ENCODE data around the gene HNRNPM.
A peak's percentile ranks its signal among the peaks of the same experiment; 100 is the strongest.
"Not testable (repeated sequence)": the region's sequence is repeated elsewhere in the genome, so short reads cannot be mapped to it uniquely, and the experiment has no call there.

The HNRNPM gene, protein sequence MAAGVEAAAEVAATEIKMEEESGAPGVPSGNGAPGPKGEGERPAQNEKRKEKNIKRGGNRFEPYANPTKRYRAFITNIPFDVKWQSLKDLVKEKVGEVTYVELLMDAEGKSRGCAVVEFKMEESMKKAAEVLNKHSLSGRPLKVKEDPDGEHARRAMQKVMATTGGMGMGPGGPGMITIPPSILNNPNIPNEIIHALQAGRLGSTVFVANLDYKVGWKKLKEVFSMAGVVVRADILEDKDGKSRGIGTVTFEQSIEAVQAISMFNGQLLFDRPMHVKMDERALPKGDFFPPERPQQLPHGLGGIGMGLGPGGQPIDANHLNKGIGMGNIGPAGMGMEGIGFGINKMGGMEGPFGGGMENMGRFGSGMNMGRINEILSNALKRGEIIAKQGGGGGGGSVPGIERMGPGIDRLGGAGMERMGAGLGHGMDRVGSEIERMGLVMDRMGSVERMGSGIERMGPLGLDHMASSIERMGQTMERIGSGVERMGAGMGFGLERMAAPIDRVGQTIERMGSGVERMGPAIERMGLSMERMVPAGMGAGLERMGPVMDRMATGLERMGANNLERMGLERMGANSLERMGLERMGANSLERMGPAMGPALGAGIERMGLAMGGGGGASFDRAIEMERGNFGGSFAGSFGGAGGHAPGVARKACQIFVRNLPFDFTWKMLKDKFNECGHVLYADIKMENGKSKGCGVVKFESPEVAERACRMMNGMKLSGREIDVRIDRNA

DNA sequence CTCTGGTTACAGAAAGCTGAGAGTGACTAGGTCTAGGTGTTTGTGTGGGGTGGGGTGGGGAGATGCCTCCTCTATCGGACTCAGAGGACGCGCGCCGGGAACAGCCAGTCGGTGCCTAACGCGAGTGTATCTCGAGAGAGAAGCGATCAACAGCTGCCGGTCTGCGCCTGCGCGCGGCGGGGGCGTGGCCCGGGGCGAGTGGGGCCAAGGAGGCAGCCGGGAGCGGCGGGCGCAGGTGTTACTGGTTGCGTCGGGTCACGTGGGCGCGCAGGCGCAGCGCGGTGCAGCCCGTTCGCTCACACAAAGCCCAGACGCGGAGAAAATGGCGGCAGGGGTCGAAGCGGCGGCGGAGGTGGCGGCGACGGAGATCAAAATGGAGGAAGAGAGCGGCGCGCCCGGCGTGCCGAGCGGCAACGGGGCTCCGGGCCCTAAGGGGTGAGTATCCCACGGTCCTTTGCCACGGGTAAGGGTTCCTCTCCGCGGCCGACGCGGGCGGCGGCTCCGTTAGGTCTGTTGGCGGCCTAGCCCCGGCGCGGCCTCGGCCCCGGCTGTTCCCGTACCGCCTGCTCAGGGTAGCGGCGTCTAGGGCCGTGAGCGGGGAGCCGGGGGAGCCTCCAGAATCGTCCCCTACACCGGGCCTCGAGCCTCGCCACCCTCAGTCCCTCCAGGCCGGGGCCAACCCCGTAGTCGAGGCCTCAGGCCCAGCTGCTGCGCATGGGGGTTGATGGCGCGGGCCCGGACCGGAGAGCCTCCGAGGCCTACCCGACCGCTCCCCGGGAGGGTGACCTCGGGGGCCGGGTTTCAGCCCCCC is at the start of gene HNRNPM:
Gene HNRNPM, plus strand, starts transcription at position 299 of the 811 bp plus-strand sequence. Its CDS starts 24 bp downstream, at position 323.
- DNase-seq, result peak; percentile 100

- DNase-seq, result no peak
Observed at GRCh38 chr19:8395621-8396082, 49.1 kb upstream of the HNRNPM start.

- DNase-seq, result no peak
Observed at GRCh38 chr19:8396185-8396562, 48.6 kb upstream of the HNRNPM start.

DNA sequence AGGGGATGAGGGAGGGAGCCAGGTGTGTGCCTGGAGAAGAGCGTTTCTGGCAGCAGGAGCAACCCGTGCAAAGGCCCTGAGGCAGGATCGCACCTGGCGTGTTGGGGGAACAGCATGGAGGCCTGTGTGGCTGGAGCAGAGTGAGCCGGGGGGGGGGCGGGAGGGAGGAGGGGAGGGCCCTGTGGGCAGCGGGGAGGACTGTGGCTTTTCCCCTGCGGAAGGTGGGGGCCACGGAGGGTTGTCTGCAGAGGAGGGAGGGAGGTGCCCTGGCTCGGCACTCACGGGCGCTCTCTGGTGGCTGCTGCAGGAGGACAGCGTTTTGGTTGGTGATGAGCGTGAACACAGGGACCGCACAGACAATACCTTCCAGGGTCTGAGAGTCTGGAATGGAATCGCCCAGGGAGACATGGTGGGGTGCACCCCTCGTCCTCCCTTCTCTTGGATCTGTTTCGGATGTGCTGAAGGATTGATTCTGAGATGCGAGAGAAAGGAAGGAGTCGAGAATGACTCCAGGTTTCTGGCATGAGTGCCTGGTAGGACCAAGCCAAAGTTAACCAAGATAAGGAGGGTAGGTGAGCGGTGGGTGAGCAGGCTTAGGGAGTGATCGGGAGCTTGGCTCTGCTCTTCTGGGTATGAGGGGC is 48.1 kb upstream of the HNRNPM start:
- DNase-seq, result peak; percentile 88

DNA sequence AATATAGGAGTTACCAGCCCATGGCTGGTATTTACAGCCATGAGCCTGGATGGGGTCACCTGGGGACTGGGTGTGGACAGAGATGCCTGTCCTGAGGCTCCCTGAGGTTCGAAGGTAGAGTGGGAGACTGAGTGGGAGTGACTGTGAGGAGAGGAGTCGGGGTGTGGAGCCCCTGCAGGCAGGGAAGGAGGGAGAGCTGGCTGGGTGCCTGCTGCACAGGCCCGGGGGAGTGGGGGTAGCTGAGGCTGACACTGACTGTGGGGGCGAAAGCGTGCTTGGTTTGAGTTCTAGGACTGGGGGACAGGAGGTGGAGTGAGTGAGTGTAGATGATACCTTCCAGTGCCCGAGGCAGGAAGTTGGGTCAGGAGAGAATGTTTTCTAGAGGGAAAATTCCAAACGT is 47.5 kb upstream of the HNRNPM start:
- no peak for DNase-seq

DNA sequence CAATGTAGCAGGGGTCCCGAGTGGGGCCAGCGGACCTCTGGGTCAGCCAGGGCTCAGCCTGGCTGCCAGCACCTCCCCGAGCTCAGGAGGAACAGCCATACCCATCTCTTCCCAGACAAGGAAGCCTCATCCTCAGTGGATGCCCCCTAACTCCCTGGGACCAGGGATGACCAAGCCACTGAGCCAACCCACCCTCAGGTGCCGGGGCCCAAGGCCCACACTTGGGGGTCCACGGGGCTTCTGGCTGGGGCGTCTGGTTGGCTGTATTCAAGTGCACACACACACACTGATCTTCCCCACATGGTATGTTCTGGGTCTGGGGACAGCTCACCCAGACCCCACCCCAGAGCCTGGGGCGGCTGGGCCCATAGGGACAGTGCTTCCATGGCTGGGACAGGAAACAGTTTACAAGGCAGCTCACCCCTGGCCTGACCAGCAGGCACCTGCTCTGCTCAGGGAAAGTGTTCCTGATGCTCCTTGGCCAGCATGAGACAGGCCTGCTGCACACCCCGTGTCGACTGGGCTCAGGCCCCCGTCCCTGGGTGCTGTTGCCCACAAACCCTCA is 46.9 kb upstream of the HNRNPM start:
- DNase-seq, result no peak

GRCh38 chr19:8398311-8398771 is 46.4 kb upstream of the HNRNPM start:
- DNase-seq, result no peak

DNA sequence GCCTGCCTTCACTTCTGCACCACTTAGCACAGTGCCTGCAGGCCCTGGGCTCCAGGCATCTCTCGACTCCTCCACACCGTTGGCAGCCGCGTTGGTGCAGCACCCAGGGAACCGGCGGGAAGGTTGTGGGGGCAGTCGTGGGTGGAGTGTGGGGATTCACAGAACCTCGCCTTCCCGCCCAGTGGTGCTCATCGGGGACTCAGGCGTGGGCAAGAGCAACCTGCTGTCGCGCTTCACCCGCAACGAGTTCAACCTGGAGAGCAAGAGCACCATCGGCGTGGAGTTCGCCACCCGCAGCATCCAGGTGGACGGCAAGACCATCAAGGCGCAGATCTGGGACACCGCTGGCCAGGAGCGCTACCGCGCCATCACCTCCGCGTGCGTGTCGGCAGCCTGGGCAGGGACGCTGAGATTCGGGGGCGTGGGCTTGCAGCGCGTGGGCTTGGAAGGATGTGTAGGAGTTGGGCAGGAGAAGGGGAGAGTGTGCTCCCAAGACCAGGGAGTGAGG is 45.0 kb upstream of the HNRNPM start:
- DNase-seq, result no peak

- DNase-seq, result no peak
Observed at GRCh38 chr19:8401981-8402411, 42.8 kb upstream of the HNRNPM start.

GRCh38 chr19:8403098-8403819 is 41.5 kb upstream of the HNRNPM start:
- no peak for DNase-seq

DNA sequence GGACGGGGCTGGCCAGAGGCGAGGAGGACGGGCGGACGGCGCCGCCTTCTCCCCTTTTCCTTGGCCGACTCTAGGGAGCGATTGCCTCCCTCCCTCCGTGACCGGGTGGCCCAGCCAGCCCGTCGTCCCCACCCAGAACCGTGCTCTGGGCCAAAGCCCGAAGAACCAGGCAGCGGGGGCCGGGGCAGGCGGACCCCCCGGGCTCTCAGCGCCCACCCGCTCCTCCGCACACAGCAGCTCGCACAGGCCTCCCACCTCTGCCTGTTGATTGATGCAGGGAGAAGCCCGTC is 41.0 kb upstream of the HNRNPM start:
- DNase-seq, result no peak

GRCh38 chr19:8404391-8405151 is 40.2 kb upstream of the HNRNPM start:
- no peak for DNase-seq

GRCh38 chr19:8410718-8411117 is 34.1 kb upstream of the HNRNPM start:
- not testable (repeated sequence) for DNase-seq

DNA sequence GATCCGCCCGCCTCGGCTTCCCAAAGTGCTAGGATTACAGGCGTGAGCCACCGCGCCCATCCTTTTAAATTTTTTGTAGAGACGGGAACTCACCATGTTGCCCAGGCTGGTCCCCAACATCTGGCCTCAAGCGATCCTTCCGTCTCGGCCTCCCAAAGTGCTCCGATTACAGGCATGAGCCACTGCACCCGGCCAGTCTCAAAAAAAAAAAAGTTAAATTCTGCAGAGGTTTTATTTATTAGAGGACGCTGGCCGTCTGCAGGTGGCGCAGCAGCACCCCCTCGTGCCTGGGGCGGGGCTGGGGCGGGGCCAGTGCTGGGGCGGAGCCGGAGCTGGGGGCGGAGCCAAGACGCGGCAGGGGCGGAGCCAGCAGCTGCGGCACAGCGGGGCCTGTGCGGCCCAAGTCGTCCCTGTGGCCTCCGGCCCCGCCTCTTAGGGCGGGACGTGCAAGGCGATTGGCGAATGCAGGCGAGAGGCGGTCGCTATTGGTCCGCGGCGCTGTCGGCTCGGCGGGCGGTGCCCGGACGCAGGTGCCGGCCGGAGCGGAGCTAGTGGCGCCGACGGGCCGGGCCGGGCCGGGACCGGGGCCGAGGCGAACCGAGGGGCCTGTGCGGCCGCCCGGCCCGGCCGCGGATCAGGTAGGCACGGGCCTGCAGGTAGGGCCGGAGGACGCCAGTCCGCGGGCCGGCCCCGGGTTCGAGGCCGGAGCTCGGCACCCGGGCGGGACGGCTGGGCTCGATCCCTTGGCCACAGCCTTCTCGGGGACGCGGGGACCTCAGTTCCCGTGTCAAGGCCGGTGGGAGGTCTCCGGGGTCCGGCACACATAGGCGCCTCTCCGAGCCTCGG is 31.8 kb upstream of the HNRNPM start, which contains the start of gene MARCHF2:
Gene MARCHF2, plus strand, starts transcription at position 523 of the 846 bp plus-strand sequence. CDS start 8,536 bp downstream, outside the sequence.
- peak; percentile 99 for DNase-seq

DNA sequence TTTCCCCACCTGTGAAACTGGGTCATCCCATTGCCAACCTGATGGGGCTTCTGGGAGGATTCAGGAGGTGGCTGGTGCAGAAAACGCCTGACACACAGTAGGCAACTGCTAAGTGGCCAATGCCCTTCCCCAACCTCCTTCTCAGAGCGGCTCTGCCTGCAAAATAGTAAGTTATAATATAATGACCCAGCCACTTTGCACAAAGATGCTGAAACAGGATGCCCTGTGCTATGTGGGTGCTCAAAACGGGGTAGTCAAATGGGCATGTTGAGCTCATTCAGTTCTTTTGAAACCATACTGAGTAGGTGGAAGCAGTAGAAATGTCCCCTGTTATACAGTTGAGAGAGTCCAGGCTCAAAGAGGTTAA is 31.2 kb upstream of the HNRNPM start:
- no peak for DNase-seq

DNA sequence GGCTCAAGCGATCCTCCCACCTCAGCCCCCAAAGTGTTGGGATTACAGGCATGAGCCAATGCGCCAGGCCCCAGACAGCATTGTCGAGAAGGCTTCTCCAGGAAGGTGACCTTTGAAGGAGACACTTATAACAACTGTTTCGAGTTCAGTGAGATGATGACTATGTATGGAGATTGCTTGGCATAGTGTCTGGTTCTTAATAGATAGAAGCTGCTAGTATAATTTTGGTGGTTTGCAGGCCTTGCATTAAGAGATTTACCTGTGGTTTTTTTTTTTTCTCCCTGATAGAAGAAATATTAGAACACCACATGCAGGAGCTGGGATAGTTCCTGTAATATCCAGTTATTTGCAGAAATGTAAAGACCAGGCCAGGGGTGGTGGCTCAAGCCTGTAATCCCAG is 28.0 kb upstream of the HNRNPM start:
- no peak for DNase-seq

GRCh38 chr19:8421484-8422461 is 23.0 kb upstream of the HNRNPM start:
- no peak for DNase-seq

GRCh38 chr19:8423817-8424223 is 21.0 kb upstream of the HNRNPM start:
- DNase-seq, result no peak

Data from activated effector memory CD4-positive, alpha-beta T cell treated with anti-CD3 and anti-CD28 coated beads, Interleukin-2, amount 50 U/mL, for 16 hours (primary cell).